Mucosa of gallbladder (tissue), 1 donor: ENCODE results near the gene PRSS38. TPM values are rescaled to one million over a fixed set of nuclear protein-coding genes. Genes with fewer than 3 reads are reported as not detected.

Source experiments
- DNase-seq: peaks from one replicate; pipeline ENCODE4 v3.0.0-alpha.2; 2020; ENCODE audit warnings: low spot score
- total RNA-seq: library from RNA; stranded (reverse); gene quantifications from one replicate; pipeline ENCODE4 v1.2.1, GENCODE V29; 2021
- donor health status: DM: no; HTN: no; CAD: no.

PRSS38 gene
- total RNA-seq = not detected

DNA sequence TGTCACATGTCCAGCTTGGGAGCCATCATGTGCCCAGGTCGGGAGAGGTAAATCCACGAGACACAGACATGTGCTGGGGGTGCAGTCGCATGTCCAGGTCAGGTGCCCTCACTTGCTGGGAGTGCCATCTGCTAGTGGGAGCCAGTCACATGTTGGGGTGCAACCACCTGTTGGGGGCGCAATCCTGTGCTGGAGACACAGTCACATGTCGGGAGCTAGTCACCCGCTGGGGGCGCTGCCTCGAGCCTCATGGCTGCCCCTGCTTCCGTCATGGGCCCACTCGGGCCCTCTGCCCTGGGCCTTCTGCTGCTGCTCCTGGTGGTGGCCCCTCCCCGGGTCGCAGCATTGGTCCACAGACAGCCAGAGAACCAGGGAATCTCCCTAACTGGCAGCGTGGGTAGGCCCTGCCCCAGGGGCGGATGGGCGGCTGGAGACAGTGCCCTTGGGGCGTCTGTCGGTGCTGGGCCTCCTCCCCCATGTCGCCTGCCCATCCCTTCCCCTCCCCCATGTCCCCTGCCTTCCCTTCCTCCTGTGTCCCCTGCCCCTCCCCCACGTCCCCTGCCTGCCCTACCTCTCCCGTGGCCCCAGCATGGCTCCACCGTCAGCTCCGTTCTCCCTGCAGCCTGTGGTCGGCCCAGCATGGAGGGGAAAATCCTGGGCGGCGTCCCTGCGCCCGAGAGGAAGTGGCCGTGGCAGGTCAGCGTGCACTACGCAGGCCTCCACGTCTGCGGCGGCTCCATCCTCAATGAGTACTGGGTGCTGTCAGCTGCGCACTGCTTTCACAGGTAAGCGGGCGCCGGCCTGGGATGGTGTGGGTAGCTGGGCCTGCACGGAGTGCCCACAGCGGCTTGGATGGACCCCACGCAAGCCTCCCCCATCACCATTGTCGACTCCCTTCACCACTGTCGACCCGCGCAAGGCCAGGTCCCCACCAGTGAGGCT is at the start of gene PRSS38:
Gene PRSS38 (plus strand): TSS at position 208 of the 942 bp plus-strand sequence. CDS start 42 bp downstream, at position 250.
- DNase-seq = no peak

- DNase-seq = peak; percentile 42
Measured at GRCh38 chr1:227766015-227766634, 49.4 kb upstream of the PRSS38 start.

DNA sequence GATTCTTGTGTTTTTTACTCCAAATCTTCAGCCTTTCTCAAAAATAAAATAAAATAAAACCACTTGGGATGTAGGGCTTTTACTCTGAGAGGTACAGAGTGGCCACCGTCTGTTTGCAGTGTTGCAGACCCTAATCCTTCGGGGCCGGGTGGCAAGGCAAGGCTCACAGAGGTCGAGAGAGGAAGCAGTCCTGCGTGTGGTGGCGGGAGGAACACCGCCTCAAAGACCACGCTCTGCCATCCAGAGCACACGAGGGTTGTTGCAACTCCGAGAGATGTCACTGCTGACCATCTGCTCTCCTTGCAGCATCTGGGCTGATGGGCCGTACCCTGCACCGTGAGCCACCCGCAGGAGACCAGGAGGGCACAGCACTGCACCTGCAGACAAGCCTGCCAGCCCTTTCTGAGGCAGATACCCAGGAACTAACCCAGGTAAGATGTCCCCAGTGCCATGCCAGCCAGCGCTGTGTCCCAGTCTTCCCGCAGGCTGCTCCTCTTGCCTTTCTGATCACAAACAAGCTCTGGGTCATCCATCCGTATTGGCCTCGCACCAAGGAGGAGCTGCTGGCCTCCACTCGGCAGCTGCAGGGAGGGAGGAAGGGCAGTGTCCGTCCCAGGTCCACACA is 48.7 kb upstream of the PRSS38 start:
- DNase-seq = no peak

DNA sequence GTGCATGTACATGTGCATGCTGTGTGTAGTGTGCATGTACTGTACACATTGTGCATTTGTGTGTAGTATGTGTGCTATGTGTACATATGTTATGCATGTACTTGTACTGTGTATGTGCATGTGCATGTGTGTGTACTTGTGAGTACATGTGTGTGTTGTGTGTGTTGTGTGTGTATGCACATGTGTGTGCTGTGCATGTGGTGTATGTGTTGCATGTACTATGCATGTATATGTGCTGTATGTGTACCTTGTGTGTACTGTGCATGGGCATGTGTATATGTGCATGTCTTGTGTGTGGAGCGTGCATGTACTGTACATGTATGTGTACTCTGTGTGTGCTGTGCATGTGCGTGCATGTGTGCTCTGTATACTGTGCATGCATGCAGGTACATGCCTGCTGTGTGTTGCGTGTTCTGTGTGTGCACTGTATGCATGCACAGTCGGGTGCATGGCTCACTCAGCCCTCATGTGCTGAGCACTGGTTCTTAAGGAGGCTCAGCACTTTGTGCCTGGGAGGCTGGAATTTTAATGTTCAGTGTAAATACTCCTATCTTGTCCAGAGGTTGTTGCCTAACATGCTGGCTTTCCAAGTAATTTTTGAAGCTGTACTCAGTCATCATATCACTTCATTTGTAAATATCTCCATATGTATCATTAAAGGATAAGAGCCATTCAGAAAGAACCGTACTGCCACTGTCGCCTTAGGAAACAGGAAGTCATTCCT is 47.9 kb upstream of the PRSS38 start:
- DNase-seq = no peak

DNA sequence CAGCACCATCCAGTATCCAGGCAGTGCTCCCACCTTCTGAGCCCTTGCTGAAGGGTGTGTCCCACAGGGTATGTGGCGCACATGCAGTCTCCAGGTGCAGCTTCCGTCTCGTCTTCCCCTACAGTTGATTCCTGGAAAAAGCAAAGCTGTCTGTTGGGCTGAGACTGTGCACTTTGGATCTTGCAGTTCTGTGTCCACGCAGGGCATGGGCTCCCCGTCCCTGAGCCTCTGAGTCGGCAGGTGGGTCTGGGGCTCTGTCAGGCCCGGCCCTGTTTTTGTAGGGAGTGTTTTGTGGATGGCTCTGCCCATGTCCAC is 47.4 kb upstream of the PRSS38 start:
- DNase-seq = no peak

DNA sequence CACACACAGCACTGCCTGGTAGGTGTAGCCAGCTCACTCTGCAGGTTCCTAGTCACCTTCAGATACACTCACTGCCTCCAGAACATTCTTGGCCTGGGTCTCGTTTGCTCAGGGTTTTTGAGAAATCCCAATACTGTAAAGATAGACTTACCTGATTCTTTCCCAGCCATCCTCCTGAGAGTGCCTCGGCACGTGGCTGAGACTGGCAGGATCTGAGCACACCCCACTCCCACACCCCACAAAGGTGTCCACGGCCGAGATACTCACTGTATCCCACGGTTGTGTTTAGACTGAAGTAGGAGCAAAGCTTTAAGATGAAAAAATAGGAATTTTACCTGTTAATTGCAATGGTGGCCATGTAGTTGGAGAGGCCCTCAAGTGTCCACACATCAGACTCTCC is 46.8 kb upstream of the PRSS38 start:
- no peak for DNase-seq

GRCh38 chr1:227769047-227769935 is 46.2 kb upstream of the PRSS38 start:
- DNase-seq = no peak

- DNase-seq = no peak
Measured at GRCh38 chr1:227769936-227770494, 45.5 kb upstream of the PRSS38 start.

DNA sequence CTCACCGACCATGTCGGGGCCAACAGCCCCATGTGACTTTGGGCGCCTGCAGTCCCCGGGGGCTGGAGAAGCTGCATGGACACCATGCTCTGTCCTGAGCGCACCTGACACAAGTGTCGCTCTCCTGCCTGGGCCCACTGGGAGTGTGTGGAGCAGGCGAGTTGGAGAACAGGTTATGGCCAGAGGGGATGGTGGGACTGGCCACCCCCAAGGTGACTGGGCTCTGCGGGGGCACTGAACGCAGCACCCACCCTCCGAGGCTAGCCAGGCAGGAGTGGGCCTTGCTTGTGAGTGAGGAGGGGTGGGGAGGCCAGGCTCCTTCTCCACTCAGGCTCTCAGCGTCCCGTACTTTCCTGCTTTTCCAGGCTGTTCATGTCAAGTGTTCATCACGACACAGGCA is 44.7 kb upstream of the PRSS38 start:
- DNase-seq = no peak

GRCh38 chr1:227771326-227771725 is 44.1 kb upstream of the PRSS38 start:
- no peak for DNase-seq

DNA sequence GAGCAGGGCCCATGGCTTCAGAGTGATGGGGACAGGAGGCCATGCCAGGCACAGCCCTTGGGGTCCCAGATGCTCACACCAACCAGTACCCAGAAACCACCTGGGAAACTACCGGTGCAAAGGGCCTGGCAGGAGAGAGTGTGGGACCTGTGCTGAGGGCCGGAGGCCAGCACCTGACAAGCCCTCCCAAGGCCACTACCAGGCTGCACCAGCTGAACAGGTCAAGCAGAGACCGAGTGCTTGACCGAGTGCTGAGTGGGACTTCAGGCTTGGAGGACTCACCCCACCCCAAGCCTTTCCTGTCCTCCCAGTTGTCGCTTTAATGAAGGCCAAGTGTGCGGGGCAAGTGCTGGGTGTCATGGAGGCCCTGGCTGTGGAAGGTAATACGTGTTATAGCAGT is 43.7 kb upstream of the PRSS38 start:
- DNase-seq = no peak

DNA sequence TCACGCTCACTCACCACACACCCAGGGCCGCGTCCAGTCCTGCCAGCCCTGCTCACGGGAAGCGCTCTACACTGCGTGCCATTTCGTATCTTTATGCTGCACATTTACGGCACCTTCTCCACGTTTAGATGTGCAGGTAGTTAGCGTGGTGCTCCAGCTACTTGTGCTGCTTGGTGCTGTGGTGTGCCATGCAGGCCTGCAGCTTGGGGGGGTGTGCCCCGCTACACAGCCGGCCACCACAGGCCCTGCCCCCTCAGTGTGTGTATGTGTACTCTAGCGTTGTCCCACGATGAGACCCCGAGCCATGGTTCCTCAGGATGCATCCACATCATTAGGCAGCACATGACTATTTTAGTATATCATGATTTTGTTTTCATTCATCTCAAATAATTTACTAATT is 41.9 kb upstream of the PRSS38 start:
- no peak for DNase-seq

DNA sequence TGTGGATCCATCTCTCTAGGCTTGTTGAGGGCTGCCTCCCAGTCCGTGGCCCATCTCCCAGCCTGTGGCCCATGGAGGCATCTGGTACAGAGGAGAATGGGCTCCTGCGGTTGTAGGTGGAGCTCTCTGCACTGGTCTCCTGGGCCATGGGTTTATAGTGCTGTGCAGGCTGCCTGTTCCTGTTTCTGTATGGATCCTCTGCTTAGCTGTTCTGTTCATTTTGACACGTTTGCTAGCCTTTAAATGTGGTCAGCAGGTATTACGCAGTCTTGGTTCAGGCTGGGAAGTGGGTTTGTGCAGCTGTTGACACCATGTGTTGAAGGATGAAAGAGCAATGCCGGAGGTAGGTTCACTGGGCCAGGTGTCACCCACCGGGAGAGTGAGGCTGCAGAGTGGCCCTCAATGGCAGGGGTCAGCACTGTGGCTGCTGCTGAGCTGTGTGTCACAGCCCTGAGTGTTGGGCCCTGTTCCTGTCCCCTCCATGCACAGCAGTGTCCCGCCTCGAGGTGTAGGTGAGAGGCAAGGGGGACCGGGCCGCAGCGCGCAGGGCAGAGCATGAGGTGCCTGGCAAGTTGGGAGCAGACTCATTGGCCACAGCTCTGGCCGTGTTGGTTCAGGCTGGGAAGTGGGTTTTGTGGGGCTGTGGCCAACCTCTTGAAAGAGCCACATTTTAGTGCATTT is 41.3 kb upstream of the PRSS38 start:
- DNase-seq = no peak

- no peak for DNase-seq
Measured at GRCh38 chr1:227774821-227775661, 40.4 kb upstream of the PRSS38 start.

DNA sequence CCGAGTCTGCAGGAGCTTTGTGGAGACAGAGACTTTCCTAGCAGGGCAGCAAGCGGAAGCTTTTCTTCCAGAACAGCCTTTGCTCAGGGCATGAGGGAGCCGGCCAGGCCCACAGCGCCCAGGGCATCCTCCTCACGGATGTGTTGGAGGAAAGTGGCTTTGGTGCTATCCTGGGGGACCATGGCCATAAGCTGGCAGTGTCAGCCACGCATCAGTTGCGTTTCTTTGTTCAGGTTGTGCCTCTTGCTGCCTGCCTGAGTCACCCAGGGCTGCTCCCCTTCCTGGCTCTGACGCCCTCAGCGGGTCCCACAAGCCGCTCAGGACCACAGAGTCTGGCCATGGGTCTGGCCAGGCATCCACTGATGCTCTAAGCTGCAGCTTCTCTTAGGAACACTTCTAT is 39.6 kb upstream of the PRSS38 start:
- no peak for DNase-seq

DNA sequence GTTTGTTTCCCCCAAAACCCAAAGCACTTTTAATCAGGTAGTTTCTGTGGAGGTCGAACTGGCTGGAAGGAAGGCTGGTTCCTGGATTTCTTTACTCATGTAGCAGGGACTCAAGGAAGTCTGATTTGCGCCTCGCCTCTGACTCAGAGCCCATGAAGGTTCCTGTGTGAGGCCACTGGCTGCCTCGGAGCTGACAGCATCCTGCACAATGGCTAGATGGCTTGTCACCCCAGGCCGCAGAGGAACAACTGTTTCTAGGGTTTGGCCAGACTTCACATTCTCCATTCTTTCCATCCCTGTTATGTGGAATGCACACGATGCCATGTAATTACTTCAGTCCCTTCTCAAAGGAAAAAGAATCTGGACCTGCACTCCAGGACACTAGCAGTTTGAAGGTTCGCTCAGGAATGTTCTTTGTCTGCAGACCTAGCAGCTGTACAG is 39.1 kb upstream of the PRSS38 start:
- DNase-seq = no peak

- no peak for DNase-seq
Measured at GRCh38 chr1:227777156-227777555, 38.3 kb upstream of the PRSS38 start.

GRCh38 chr1:227777646-227778045 is 37.8 kb upstream of the PRSS38 start:
- DNase-seq = no peak

DNA sequence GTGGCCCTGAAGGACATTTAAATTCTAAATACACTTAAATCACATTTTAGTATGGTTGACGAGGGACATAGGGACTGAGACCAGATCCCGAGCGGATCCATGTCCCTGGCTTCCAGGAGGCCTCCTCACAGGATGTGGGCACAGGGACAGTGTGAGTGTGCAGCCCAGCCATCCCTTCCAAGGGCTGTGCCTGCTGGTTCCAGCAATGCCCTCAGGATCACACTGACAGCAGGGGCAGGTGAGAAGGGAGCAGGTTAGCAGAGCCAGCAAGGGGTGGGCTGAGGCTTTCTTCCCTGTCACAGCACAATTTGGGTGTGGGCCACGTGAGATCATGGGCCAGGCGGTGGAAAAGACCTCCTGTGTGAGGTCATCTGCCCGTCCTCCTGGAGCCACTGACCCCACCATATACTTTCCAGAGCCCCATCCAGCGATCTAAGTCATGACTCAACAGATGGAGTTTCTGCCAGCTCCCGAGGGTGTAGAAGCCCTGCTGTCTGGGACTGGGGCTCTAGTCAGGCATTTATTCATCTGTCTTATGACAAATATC is 37.0 kb upstream of the PRSS38 start:
- DNase-seq = no peak
